ENCODE results near the gene AGFG2. TPM values are rescaled to one million over a fixed set of nuclear protein-coding genes. Genes with fewer than 3 reads are reported as not detected.

AGFG2 gene
- total RNA-seq, 1 experiment from 2014 or later = 11.2 TPM

- Histone ChIP-seq H3K18ac (ENCODE audit: insufficient read length, low read depth, low read length) (no peak overlapping the region), H3K9me3 (ENCODE audit: control insufficient read depth, low read depth, low read length) (no peaks in the 10 kb centered on the region), H2BK12ac (ENCODE audit: insufficient read length, low read depth, low read length) (no peak overlapping the region), H3K56ac (ENCODE audit: insufficient read length, low read depth, low read length) (no peak overlapping the region), H3K23me2 (ENCODE audit: insufficient read length, low read depth, low read length, poor library complexity, severe bottlenecking) (no peaks in the 10 kb centered on the region), H3K27ac (ENCODE audit: insufficient read length, low read depth, low read length) (no peak overlapping the region), H3K27me3 (ENCODE audit: insufficient read depth, low read length) (no peaks in the 10 kb centered on the region), H2AK5ac (ENCODE audit: insufficient read length, low read length) (no peak overlapping the region), H3K14ac (ENCODE audit: insufficient read depth, low read length) (no peak overlapping the region), H2BK5ac (ENCODE audit: insufficient read length, low read length) (no peak overlapping the region), H4K5ac (ENCODE audit: insufficient read length, low read depth, low read length) (no peak overlapping the region), H3K9ac (ENCODE audit: extremely low read depth, insufficient read length, low read length) (no peak overlapping the region), H2BK20ac (ENCODE audit: low read depth, low read length, poor library complexity, severe bottlenecking) (no peak overlapping the region), H2AFZ (ENCODE audit: low read length) (no peak overlapping the region), H3K4ac (ENCODE audit: low read depth, low read length) (no peak overlapping the region), H2BK15ac (ENCODE audit: low read depth, low read length) (no peak overlapping the region), H3K79me2 (ENCODE audit: insufficient read depth, low read length) (no peaks in the 10 kb centered on the region), H3K79me1 (ENCODE audit: insufficient read depth, low read depth, low read length, poor library complexity, severe bottlenecking) (no peaks in the 10 kb centered on the region), H4K91ac (ENCODE audit: insufficient read length, low read depth, low read length) (no peak overlapping the region), H3T11ph (ENCODE audit: low read length) (no peak overlapping the region), H3K4me1 (ENCODE audit: insufficient read depth, low read length) (no peaks in the 10 kb centered on the region), H3K4me2 (ENCODE audit: insufficient read depth, insufficient read length, low read length) (no peak overlapping the region), H4K8ac (replicated peaks; ENCODE audit: insufficient read length, low read depth, low read length) (no peak overlapping the region), H2BK120ac (ENCODE audit: low read depth, low read length, poor library complexity, severe bottlenecking) (no peak overlapping the region), H4K20me1 (ENCODE audit: control insufficient read depth, insufficient read depth, insufficient read length) (no peaks in the 10 kb centered on the region), H3K23ac (ENCODE audit: insufficient read length, low read depth, low read length) (no peak overlapping the region)
- Mint-ChIP-seq H3K36me3 (ENCODE audit: insufficient read depth in 1 of 3, low read depth in 3 of 3) (no peaks in the 10 kb centered on the region), H3K9me3 (no peaks in the 10 kb centered on the region), H3K4me3 (no peak overlapping the region), H3K4me1 (peaks cover 2 to 3% of the 10 kb centered on the region in 2 experiments; a peak in 2 of 4 replicates), H3K27me3 (ENCODE audit: low read depth) (no peaks in the 10 kb centered on the region; the same call in 1 of the 2 replicates), H3K27ac (no peak overlapping the region)
- WGBS (ENCODE audit: extremely low coverage, insufficient read length, low lambda C conversion rate) = no CpG with 5 or more reads among the region's 9 CpGs
- no peak for TF ChIP-seq CTCF (conservative IDR thresholded peaks at IDR 0.05)
- DNase-seq = no peak
Measured at GRCh38 chr7:100504887-100505611, 34.0 kb upstream of the AGFG2 start.
